AG10803 (cell line): ENCODE data around the gene SSUH2.

Experiments
- DNase-seq: peaks from one replicate; pipeline ENCODE4 v3.0.0; 2010; ENCODE audit warnings: low read depth
- H3K4me3 ChIP-seq: 2 replicates; pipeline ENCODE4 v1.5.1; 2011; ENCODE audit warnings: mild to moderate bottlenecking, low read length, control low read depth
- CTCF ChIP-seq: conservative IDR thresholded peaks from 2 replicates; pipeline ENCODE4 v1.5.1; 2011; ENCODE audit warnings: mild to moderate bottlenecking, low read length, control low read depth, inconsistent platforms

Gene SSUH2

GRCh38 chr3:8576436-8576835 lies 68.2 kb downstream of the SSUH2 start:
- DNase-seq, result no peak
- no peak for TF ChIP-seq CTCF

GRCh38 chr3:8575364-8576104 lies 69.1 kb downstream of the SSUH2 start:
- no peak for DNase-seq
- H3K4me3 ChIP-seq, result no peak overlapping the region
- no peak for TF ChIP-seq CTCF

More at GRCh38 chr3:8576436-8576835, 68.2 kb downstream of the SSUH2 start:
- H3K4me3 ChIP-seq, result no peak overlapping the region

GRCh38 chr3:8574670-8575322 lies 69.8 kb downstream of the SSUH2 start:
- no peak for DNase-seq
- no peak overlapping the region for H3K4me3 ChIP-seq
- no peak for TF ChIP-seq CTCF

GRCh38 chr3:8574040-8574669 lies 70.4 kb downstream of the SSUH2 start:
- DNase-seq, result no peak
- no peak overlapping the region for H3K4me3 ChIP-seq
- no peak for TF ChIP-seq CTCF

- no peak for TF ChIP-seq CTCF
Measured at GRCh38 chr3:8573342-8573926, 71.2 kb downstream of the SSUH2 start.

GRCh38 chr3:8571256-8571655 lies 73.3 kb downstream of the SSUH2 start:
- no peak overlapping the region for H3K4me3 ChIP-seq
- no peak for DNase-seq
- TF ChIP-seq CTCF, result no peak

More at GRCh38 chr3:8573342-8573926, 71.2 kb downstream of the SSUH2 start:
- no peak for DNase-seq
- H3K4me3 ChIP-seq, result no peak overlapping the region
